Kidney epithelial cell (primary cell): ENCODE data around the gene TRIM29. TPM values are rescaled to one million over a fixed set of nuclear protein-coding genes. Genes with fewer than 3 reads are reported as not detected.

Experiments
- DNase-seq: peaks from one replicate; pipeline ENCODE4 v3.0.0-alpha.2; 2010; ENCODE audit warnings: low read depth
- H3K27me3 ChIP-seq: 2 replicates; pipeline ENCODE4 v1.6.0; 2011; ENCODE audit warnings: low read length; ENCODE audit not compliant: control insufficient read depth, insufficient read depth
- H3K36me3 ChIP-seq: 2 replicates; pipeline ENCODE4 v1.5.1; 2011; ENCODE audit warnings: low read length; ENCODE audit not compliant: control insufficient read depth, insufficient read depth
- H3K4me3 ChIP-seq: 2 replicates; pipeline ENCODE4 v1.5.1; 2011; ENCODE audit warnings: low read depth, mild to moderate bottlenecking, control low read depth, low read length
- total RNA-seq: library from RNA; depleted of rRNA; stranded (reverse); fragments of >200 nt; gene quantifications from 2 replicates; pipeline ENCODE4 v1.2.3, GENCODE V29; 2015
- TF ChIP-seq, protein P1 (sequence below): IDR thresholded peaks from 2 replicates; pipeline ENCODE4 v1.5.1; 2011; ENCODE audit warnings: mild to moderate bottlenecking, moderate library complexity, low read length, control low read depth, inconsistent platforms; ENCODE audit not compliant: insufficient read depth, poor library complexity, severe bottlenecking

TRIM29 gene
- total RNA-seq, 1 donor from 2014 or later, result 0.29 TPM

DNA sequence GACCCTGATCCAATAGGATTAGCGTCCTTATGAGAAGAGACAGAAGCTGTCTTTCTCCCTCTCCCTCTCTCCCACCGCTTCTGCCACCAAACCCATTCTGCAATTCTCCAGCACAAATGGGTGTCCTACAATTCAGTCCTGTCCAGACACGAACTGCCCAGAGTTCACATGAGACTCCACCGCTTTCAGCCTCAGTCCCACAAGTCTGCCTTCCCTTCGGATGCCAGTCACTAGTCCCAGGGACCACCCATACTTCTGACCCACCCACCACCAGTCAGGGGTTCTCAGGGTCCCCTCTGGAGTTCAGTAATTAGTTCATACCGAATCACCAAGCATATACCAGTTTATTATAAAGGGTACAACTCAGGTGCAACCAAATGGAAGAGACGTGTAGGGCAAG is 73.6 kb downstream of the TRIM29 start:
- Histone ChIP-seq H3K36me3 (no peaks in the 10 kb centered on the region), H3K27me3 (peaks cover 12% of the 10 kb centered on the region), H3K4me3 (no peak overlapping the region)
- no peak for DNase-seq
- TF ChIP-seq, protein P1, sequence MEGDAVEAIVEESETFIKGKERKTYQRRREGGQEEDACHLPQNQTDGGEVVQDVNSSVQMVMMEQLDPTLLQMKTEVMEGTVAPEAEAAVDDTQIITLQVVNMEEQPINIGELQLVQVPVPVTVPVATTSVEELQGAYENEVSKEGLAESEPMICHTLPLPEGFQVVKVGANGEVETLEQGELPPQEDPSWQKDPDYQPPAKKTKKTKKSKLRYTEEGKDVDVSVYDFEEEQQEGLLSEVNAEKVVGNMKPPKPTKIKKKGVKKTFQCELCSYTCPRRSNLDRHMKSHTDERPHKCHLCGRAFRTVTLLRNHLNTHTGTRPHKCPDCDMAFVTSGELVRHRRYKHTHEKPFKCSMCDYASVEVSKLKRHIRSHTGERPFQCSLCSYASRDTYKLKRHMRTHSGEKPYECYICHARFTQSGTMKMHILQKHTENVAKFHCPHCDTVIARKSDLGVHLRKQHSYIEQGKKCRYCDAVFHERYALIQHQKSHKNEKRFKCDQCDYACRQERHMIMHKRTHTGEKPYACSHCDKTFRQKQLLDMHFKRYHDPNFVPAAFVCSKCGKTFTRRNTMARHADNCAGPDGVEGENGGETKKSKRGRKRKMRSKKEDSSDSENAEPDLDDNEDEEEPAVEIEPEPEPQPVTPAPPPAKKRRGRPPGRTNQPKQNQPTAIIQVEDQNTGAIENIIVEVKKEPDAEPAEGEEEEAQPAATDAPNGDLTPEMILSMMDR, result no peak

DNA sequence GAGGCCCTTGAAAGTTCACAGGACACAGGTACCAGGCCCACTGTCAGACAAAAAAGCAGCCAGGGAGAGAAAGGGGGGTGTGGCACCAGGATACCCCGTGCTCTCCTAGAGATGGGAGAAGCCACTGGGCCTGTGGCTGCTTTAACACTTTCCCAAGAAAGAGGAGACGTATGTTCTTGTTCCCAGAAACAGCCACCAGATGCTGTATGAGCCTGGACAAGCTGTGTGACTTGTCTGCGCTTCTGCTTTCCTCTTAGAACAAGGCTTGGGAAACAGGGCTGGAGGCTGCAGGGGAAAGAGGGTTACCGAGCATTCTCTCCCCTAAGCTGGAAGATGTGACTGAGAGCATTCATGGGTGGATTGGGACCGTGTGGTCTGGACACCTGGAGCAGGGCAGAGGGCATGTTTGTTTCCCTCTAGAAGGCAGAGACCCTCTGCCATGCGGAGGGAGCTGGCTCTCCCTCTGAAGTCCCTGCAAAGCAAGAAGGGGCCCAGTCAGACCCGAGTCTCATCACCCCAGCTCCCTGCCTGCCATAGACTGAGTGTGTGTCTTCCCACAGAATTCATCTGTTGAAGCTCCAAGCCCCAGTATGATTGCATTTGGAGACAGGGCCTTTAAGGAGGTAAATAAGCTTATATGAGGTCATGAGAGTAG is 74.1 kb downstream of the TRIM29 start:
- H3K36me3 ChIP-seq, result no peaks in the 10 kb centered on the region
- TF ChIP-seq, protein P1, result no peak

DNA sequence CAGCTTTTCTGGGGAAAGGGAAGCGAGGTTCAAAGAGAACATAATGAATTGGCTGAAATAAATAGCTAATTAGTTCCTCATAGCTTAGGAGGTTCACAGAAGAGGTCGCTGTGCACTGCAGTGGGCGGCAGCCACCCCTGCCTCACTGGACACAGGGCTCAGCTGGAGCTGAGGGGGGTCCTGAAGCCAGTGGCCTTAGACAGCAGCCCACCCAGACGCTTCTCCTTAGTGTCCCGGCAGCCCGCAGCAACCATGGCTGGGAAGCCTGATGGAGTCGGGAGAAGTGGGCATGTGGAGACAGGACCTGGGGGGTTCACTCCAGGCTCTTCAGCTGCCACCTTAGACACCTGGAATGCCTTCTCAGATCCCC is 75.4 kb downstream of the TRIM29 start:
- peaks cover 12% of the 10 kb centered on the region for H3K27me3 ChIP-seq
- TF ChIP-seq, protein P1, result no peak
- H3K4me3 ChIP-seq, result no peak overlapping the region
- no peaks in the 10 kb centered on the region for H3K36me3 ChIP-seq
- no peak for DNase-seq

More for the DNA sequence above, 74.1 kb downstream of the TRIM29 start:
- H3K4me3 ChIP-seq, result no peak overlapping the region
- H3K27me3 ChIP-seq, result peaks cover 12% of the 10 kb centered on the region
- no peak for DNase-seq

DNA sequence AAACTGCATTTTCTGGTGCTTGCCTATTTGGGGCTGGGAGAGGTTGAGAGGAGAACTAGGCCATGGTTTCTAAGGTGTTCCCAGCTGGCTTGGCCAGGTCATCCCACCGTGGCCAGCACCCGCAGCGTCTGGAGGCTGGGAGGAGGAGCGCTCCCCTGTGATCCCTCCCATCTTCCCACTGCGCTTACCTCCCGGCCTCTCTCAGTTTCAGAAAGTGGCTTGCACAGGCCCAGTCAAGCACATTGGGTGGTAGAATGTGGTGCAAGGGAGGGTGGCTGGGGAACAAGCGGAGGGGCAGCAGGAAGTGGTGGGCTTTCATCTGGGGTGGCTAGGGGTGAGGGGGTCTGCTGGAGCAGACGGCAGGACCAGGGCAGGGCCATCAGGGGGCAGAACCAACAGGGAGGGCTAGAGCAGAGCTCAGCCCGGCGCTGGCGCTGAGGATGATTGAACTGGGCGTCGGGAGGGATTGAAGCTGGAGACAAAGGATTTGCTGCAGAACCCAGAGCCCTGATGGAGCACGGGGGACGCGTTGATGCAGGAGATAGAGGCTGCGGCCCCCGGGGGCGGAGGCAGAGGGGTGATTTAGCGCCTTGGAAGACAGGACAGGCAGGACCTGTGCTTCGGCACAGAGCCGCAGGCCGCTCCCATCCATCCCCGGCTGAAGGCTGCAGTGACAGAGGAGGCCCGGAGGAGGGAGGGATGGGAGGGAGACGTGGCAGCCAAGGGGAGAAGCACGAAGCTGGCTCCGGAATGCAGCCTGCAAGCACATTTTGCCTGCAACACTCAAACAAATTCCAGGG is 76.0 kb downstream of the TRIM29 start:
- TF ChIP-seq, protein P1, result no peak
- Histone ChIP-seq H3K36me3 (no peaks in the 10 kb centered on the region), H3K27me3 (peaks cover 12% of the 10 kb centered on the region), H3K4me3 (no peak overlapping the region)
- DNase-seq, result no peak

Other genes starting within 250 kb of the TRIM29 start
- gene OAF, start 72.9 kb upstream of the TRIM29 start, total RNA-seq, result 45.2 and 45.5 TPM in 2 replicates
- gene POU2F3, start 102.0 kb upstream of the TRIM29 start, total RNA-seq, result 0.14 and 1.1 TPM in 2 replicates
- gene TLCD5, start 187.2 kb upstream of the TRIM29 start, total RNA-seq, result 8.6 and 9.3 TPM in 2 replicates
- gene ARHGEF12, start 198.3 kb upstream of the TRIM29 start, total RNA-seq, result 52.1 and 54.7 TPM in 2 replicates